ENCODE measurements around the gene SLC12A2.

The SLC12A2 gene

DNA sequence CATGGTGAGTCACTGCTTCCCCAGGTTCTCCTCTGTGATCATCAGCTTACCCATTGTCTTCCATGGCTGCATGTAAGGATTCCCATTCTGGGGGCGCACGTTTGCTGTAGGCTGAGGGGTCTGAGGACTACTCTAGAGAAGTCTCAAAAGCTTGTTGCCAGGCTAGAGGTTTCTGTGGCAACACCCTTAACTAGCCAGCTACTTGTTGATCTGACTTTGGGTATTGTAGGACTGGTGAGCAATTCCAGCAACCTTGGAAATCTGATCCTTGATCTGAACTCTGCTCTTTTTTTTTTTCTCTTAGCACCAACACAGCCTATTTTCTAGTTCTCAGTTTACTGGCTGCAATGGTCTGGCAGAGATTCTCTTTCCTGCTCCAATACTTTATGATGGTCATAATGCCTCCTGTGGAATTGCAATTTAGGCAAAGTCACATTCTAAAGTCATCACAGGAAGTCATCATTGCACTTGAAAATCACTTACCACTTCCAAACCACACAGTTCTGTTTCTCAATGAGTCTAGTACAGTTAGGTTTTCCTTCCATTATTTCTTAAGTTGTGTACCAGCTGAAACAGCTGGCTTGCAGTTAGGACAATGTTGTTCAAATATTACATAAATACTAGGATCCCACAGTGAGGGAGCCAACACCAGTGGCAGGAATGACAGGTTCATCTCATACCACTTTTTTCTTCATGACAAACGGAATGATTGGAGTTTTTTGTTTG, 110.3 kb downstream of the SLC12A2 start:
- no peak overlapping the region for H3K4me3 ChIP-seq (ENCODE audit: low read depth, low read length)
- TF ChIP-seq CTCF (IDR thresholded peaks at IDR 0.05; ENCODE audit: low read depth, low read length), result no peak

DNA sequence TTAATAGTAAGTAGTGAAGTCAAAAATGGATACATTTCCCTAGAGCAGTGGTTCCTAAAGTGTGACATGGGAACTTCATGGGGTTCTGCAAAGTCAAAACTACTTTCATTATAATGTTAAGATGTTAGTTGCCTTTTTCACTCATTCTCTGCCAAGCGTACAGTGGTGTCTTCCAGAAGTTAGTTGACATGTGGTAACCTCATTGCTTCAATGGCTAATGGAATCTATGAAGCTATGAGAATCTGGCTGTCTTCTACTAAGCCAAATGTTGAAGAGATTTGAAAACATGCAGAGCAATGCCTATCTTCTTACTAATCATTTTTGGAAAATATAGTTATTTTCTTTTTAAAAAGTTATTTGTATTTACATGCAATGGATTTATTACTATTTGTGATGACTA, 111.8 kb downstream of the SLC12A2 start:
- no peak for TF ChIP-seq CTCF (IDR thresholded peaks at IDR 0.05; ENCODE audit: low read depth, low read length)
- no peak overlapping the region for H3K4me3 ChIP-seq (ENCODE audit: low read depth, low read length)

GRCh38 chr5:128196080-128196479, 112.5 kb downstream of the SLC12A2 start:
- no peak overlapping the region for H3K4me3 ChIP-seq (ENCODE audit: low read depth, low read length)
- TF ChIP-seq CTCF (IDR thresholded peaks at IDR 0.05; ENCODE audit: low read depth, low read length), result no peak

- H3K4me3 ChIP-seq (ENCODE audit: low read depth, low read length), result no peak overlapping the region
- TF ChIP-seq CTCF (IDR thresholded peaks at IDR 0.05; ENCODE audit: low read depth, low read length), result no peak
These were observed 113.2 kb downstream of the SLC12A2 start for GRCh38 chr5:128196791-128197190.

DNA sequence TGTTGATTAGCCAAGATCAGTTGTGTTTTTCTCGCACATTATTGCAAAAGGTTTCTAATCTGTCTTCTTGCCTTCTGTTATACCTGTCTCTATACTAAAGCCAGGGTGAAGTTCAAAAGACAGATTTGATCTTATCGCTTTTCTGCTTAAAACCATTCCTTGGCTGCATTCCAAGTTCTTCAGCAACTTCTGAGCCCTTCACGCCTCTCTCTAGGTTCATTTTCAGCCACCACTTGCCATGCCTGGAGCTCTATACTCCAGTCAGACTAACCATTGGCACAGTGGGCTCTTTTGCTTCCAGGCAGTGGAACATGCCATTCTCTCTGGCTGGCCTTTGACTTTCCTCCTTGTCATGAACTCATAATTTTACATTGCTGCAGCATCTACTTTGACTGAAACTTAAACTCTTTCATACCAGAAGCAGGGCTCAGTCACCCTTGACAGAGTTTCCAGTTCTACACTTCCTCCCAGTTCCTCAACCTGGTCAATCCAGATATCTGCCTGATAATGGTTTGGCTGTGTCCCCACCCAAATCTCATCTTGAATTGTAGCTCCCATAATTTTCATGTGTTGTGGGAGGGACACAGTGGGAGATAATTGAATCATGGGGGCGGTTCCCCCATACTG, 114.4 kb downstream of the SLC12A2 start:
- TF ChIP-seq CTCF (IDR thresholded peaks at IDR 0.05; ENCODE audit: low read depth, low read length), result no peak
- no peak overlapping the region for H3K4me3 ChIP-seq (ENCODE audit: low read depth, low read length)

- no peak for TF ChIP-seq CTCF (IDR thresholded peaks at IDR 0.05; ENCODE audit: low read depth, low read length)
- no peak overlapping the region for H3K4me3 ChIP-seq (ENCODE audit: low read depth, low read length)
These were observed 115.5 kb downstream of the SLC12A2 start for GRCh38 chr5:128199104-128199503.

DNA sequence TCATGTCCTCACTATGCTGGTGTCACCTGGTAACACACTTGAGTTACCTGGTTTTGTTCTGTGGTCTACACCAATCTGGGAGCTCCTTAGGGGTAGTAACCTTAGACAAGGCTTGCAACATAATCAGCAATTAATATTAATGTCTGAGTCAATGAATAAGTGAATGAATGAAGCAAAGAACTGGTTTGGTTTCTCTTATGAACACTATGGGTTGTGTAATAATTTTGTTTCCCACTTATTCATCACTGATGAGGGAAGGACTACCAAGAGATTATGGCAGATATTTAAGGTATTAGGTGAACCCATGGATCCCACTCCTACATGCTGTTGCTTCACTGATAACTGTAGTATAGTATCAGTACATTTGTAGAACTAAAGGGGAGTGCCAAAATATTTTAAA, 116.0 kb downstream of the SLC12A2 start:
- no peak overlapping the region for H3K4me3 ChIP-seq (ENCODE audit: low read depth, low read length)
- no peak for TF ChIP-seq CTCF (IDR thresholded peaks at IDR 0.05; ENCODE audit: low read depth, low read length)
